Measurements from ENCODE around the gene IGIP. TPM values are rescaled to one million over a fixed set of nuclear protein-coding genes. Genes with fewer than 3 reads are reported as not detected.

Gene IGIP
- total RNA-seq, 2 donors from 2014 or later: 24.2 to 25.9 TPM

DNA sequence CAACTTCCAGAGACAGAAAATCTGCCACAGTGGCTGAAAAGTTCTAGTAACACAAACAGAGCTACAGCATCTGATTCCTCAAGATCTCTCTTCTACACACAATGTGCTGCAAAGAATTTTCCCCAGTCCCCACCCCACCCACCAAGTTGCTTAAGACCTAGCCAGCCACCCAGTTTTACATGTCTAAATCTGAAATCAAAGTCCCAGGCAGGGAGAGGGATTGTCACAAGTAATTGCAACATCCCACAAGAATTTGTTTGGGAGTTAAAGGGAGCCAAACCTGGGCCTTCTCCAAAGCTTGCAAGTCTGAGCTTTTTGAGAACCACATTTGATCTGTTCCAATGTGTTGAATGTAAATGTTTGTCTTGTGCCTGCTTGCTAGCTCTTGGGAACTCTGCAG is 15.5 kb downstream of the IGIP start:
- Histone ChIP-seq H3K36me3 (no peaks in the 10 kb centered on the region), H3K4me1 (ENCODE audit: control insufficient read depth in 1 of 2, low read depth in 2 of 2) (peaks cover 14 to 35% of the 10 kb centered on the region in 2 donors), H3K9me3 (no peaks in the 10 kb centered on the region), H3K4me3 (no peak overlapping the region), H3K27ac (no peak overlapping the region), H3K27me3 (replicated peaks; ENCODE audit: insufficient read depth) (no peaks in the 10 kb centered on the region)
- TF ChIP-seq, protein P1, sequence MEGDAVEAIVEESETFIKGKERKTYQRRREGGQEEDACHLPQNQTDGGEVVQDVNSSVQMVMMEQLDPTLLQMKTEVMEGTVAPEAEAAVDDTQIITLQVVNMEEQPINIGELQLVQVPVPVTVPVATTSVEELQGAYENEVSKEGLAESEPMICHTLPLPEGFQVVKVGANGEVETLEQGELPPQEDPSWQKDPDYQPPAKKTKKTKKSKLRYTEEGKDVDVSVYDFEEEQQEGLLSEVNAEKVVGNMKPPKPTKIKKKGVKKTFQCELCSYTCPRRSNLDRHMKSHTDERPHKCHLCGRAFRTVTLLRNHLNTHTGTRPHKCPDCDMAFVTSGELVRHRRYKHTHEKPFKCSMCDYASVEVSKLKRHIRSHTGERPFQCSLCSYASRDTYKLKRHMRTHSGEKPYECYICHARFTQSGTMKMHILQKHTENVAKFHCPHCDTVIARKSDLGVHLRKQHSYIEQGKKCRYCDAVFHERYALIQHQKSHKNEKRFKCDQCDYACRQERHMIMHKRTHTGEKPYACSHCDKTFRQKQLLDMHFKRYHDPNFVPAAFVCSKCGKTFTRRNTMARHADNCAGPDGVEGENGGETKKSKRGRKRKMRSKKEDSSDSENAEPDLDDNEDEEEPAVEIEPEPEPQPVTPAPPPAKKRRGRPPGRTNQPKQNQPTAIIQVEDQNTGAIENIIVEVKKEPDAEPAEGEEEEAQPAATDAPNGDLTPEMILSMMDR (IDR thresholded peaks at IDR 0.05): no peak
- DNase-seq (ENCODE audit: low spot score): no peak
- peak; percentile 48 for ATAC-seq (ENCODE audit: insufficient number of reproducible peaks, low FRiP score, low read depth)

DNA sequence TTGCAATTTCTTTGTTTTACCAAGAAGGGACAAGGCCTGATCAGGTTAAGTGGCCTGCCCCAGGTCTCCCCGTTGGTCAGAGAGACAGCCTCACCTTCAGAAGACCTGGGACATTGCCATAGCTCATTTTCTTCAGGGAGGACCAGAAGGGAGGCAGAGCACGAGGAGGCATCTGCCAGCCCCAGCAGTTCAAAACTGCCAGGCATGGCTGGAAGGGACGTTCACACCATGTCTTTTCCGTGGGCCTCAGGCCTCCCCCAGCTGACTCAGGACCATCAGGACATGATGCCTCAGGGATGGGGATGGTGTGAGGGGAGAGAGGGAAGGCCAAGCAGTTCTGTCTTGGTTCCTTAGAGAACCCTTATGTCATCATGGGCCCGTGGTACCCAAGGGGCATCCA is 16.5 kb downstream of the IGIP start:
- H3K4me3 ChIP-seq: no peak overlapping the region
- no peak overlapping the region for H3K27ac ChIP-seq
- no peaks in the 10 kb centered on the region for H3K27me3 ChIP-seq (replicated peaks; ENCODE audit: insufficient read depth)
- TF ChIP-seq, protein P1 (IDR thresholded peaks at IDR 0.05): no peak
- peaks cover 16 to 39% of the 10 kb centered on the region in 2 donors for H3K4me1 ChIP-seq (ENCODE audit: control insufficient read depth in 1 of 2, low read depth in 2 of 2)
- no peaks in the 10 kb centered on the region for H3K36me3 ChIP-seq
- no peaks in the 10 kb centered on the region for H3K9me3 ChIP-seq
- ATAC-seq (ENCODE audit: insufficient number of reproducible peaks, low FRiP score, low read depth) (no peak), DNase-seq (ENCODE audit: low spot score) (no peak)

DNA sequence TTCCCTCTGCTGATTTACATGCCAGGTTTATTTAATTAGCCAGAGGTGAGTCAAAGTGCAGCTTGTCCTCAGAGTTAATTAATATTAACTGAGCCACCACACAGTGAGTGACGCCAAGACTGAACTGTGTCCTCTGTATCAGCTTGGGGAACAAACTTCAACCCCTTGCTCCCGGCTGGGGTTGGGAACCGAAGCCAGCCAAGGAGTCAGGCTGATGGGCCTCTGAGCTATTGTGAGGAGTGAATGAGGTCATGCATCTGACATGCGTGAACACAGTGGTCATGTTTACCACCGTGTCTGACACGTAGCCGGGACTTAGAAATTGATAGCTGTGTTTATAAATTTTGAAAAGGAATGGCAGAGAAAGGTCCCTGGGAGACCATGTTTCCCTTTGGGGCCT is 17.1 kb downstream of the IGIP start:
- Histone ChIP-seq H3K27me3 (replicated peaks; ENCODE audit: insufficient read depth) (no peaks in the 10 kb centered on the region), H3K4me1 (ENCODE audit: control insufficient read depth in 1 of 2, low read depth in 2 of 2) (peaks cover 16 to 39% of the 10 kb centered on the region in 2 donors), H3K36me3 (no peaks in the 10 kb centered on the region), H3K27ac (no peak overlapping the region), H3K9me3 (no peaks in the 10 kb centered on the region), H3K4me3 (no peak overlapping the region)
- no peak for ATAC-seq (ENCODE audit: insufficient number of reproducible peaks, low FRiP score, low read depth)
- DNase-seq (ENCODE audit: low spot score): no peak
- TF ChIP-seq, protein P1 (IDR thresholded peaks at IDR 0.05): no peak

DNA sequence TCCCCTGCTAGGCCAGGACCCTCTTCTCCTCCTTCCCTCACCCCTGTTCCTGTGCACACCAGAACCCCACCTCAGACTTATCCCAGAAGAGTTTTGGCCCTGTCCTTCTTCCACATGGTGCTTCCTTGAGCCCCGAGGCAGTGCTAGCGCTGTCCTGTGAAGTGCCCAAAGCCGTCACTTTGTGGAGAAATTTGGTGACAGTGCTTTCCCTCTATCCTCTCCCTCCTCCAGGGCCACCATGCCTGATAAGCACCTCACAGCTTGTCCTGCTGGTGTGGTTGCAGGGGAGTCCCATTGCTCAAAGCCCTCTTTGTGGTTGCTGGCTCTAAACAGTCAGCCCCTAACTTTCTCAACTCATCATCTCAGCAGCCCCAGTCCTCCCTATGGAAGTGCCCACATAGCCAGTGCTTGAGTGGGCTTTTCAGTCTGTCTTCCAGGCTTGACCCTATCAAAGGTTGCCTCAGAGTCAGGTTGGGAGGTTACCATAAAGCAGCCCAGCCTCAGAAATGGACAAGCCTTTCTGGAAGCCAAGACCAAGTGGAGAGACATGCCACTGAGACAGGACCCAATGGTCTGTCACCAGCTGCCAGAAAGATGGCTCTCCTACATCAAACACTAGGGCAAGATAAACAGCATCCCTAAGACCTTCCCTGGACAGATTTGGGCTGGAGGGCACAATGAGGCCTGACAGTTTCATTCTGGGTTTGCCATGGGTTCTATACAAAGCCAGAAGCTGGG is 18.0 kb downstream of the IGIP start:
- peaks cover 16 to 39% of the 10 kb centered on the region in 2 donors for H3K4me1 ChIP-seq (ENCODE audit: control insufficient read depth in 1 of 2, low read depth in 2 of 2)
- TF ChIP-seq, protein P1 (IDR thresholded peaks at IDR 0.05): no peak

DNA sequence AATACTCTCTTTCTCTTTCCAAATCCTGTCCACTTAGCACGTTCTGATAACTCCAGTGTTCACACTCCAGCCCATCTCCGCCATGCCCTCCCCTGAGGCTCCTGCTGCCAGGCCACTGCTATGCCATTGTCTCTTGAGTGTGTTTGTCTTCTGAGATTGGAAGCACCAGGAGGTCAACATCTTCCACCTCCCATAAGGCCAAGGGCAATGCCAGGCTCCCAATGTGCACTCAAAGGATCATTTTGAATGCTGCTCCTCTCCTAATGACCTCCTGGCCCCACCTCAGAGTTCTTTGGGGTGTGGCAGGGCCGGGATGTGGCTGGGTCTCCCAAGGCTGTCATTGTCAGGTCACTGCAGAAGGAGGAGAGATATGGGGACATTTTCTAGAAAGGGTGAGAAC is 19.5 kb downstream of the IGIP start:
- H3K4me1 ChIP-seq (ENCODE audit: control insufficient read depth in 1 of 2, low read depth in 2 of 2): peaks cover 16 to 37% of the 10 kb centered on the region in 2 donors
- H3K27ac ChIP-seq: no peak overlapping the region
- peak overlapping the region; percentile 68 for H3K4me3 ChIP-seq
- ATAC-seq (ENCODE audit: insufficient number of reproducible peaks, low FRiP score, low read depth) (no peak), DNase-seq (ENCODE audit: low spot score) (no peak)
- no peaks in the 10 kb centered on the region for H3K9me3 ChIP-seq
- H3K36me3 ChIP-seq: no peaks in the 10 kb centered on the region
- TF ChIP-seq, protein P1 (IDR thresholded peaks at IDR 0.05): no peak
- no peaks in the 10 kb centered on the region for H3K27me3 ChIP-seq (replicated peaks; ENCODE audit: insufficient read depth)

More for the DNA sequence above, 18.0 kb downstream of the IGIP start:
- H3K9me3 ChIP-seq: no peaks in the 10 kb centered on the region
- no peak overlapping the region for H3K27ac ChIP-seq
- H3K4me3 ChIP-seq: no peak overlapping the region
- H3K36me3 ChIP-seq: no peaks in the 10 kb centered on the region
- H3K27me3 ChIP-seq (replicated peaks; ENCODE audit: insufficient read depth): no peaks in the 10 kb centered on the region
- no peak for ATAC-seq (ENCODE audit: insufficient number of reproducible peaks, low FRiP score, low read depth)
- no peak for DNase-seq (ENCODE audit: low spot score)

All from thoracic aorta (tissue), 2 donors.